Inflammatory macrophage treated with lipopolysaccharide for 4 hours (primary cell): ENCODE measurements around the gene CLDND2.
A peak's percentile ranks its signal among the peaks of the same experiment; 100 is the strongest.
"Not testable (repeated sequence)": the region's sequence is repeated elsewhere in the genome, so short reads cannot be mapped to it uniquely, and the experiment has no call there.

ENCODE experiments used
- DNase-seq: peaks from one replicate; pipeline ENCODE4 v3.0.0-alpha.2; 2020

The CLDND2 gene, protein sequence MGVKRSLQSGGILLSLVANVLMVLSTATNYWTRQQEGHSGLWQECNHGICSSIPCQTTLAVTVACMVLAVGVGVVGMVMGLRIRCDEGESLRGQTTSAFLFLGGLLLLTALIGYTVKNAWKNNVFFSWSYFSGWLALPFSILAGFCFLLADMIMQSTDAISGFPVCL

GRCh38 chr19:51368366-51369282, at the start of gene CLDND2:
TSS of gene CLDND2 (minus strand) at chr19:51369003. CDS start at chr19:51368577, 426 bp downstream.
- DNase-seq = no peak

DNA sequence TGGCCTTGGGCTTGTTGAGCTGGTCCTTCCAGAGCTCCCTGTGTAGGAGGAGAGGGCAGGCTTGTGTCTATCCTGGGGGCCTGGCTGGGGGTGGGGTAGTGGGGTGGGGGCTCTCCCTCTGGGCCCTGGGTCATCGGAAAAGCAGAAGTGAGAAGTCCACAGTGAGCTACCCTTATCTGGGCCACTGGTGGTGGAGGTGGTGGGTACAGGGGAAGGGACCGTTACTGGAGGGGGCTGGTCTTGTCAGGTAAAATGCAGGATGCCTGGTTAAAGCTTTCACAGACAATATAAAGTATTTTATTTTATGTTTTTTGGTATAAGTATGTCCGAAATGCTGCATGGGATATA, 49.0 kb upstream of the CLDND2 start:
- no peak for DNase-seq

GRCh38 chr19:51417107-51417809, 48.5 kb upstream of the CLDND2 start, which contains the start of gene SIGLEC10:
TSS of gene SIGLEC10 (minus strand) at chr19:51417642. CDS start at chr19:51417581, 61 bp downstream.
- DNase-seq = peak; percentile 89

DNA sequence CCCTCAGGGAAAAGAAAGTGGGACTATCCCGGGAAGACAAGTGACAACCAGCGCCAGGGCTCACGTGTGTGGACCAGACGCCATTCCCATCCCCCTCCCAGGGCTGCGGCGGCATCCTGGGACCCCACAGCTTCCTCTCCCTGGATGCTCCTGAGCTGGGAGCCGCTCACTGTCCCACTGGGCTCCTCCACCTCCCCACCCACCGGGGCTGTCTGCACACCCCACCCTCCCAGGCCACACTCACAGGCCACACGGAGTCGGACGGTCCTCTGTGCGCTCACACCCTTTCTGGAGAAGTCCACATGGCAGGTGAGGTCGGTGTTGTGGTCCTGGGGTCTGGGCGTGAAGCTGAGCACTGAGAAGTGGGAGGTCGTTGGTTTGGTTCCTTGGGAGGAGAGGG, 47.6 kb upstream of the CLDND2 start:
- not testable (repeated sequence) for DNase-seq

- DNase-seq = no peak
These were observed 46.4 kb upstream of the CLDND2 start for GRCh38 chr19:51415187-51415586.

GRCh38 chr19:51410950-51411748, 42.3 kb upstream of the CLDND2 start:
- DNase-seq = no peak

GRCh38 chr19:51407511-51408131, 38.8 kb upstream of the CLDND2 start:
- peak; percentile 96 for DNase-seq

GRCh38 chr19:51402117-51402516, 33.3 kb upstream of the CLDND2 start:
- no peak for DNase-seq

GRCh38 chr19:51399936-51400335, 31.1 kb upstream of the CLDND2 start:
- DNase-seq = not testable (repeated sequence)

DNA sequence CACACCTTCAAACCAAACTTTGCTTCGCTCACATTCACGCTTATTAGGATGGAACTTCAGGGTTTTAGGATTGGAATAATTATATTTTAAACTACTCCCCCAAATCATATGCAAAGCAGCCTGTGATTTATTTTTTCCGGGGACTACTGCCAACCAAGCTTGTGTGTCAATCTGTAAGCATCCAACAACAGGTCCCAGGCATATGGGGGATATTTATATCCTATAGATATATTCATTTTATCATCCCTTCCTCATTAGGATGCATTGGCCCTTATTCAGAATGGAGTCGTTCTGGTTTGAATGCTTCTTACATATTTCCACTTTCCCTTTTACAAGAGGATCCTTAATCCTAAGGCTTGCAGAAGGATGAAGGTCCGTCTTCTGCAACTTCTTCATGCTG, 30.4 kb upstream of the CLDND2 start:
- DNase-seq = no peak

DNA sequence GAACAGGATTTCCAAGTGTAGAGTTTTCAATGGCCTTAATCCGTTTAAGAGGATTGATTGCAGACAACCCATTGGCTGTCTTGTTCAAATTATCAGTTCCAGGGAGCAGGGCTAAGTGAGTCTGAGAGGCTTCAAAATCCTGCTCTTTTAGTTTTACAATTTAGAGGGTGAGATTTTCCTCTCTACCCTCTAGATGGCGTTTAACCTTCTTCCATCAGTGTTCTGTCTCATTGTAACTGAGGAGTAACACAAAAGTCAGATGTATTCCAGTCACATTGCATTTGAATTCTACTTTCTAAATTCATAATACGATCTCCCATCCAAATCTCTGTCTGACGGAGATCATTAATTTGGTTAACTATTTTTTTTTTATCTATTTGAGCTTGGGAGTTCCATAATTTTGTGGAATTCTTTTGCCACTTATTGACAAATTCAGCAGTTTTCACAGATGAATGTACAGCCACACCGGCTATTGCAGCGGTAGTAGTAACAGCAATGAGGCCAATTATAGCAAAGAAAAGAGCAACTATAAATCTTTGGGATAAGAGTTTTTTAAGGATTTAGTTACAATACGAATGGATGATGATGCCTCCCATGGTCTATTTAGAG, 29.4 kb upstream of the CLDND2 start:
- DNase-seq = peak; percentile 62

GRCh38 chr19:51397453-51397852, 28.6 kb upstream of the CLDND2 start:
- DNase-seq = not testable (repeated sequence)

- DNase-seq = no peak
These were observed 27.4 kb upstream of the CLDND2 start for GRCh38 chr19:51396175-51396574.

- DNase-seq = peak; percentile 100
These were observed 25.4 kb upstream of the CLDND2 start for GRCh38 chr19:51394050-51394836.

DNA sequence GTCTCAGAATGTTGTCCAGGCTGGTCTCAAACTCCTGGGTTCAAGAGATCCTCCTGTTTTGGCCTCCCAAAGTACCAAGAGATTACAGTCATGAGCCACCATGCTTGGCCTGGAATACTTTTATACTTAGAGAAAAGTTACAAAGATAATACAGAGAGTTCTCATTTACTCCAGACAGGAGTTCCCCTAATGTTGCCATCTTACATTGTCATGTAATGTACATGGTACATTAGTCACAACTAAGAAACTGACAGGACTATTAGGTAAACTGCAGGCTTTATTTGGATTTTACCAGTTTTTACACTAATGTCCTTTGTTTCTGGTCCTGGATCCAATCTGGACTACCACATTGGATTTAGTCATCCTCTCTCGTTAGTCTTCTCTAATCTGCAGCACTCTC, 23.9 kb upstream of the CLDND2 start:
- DNase-seq = peak; percentile 78

DNA sequence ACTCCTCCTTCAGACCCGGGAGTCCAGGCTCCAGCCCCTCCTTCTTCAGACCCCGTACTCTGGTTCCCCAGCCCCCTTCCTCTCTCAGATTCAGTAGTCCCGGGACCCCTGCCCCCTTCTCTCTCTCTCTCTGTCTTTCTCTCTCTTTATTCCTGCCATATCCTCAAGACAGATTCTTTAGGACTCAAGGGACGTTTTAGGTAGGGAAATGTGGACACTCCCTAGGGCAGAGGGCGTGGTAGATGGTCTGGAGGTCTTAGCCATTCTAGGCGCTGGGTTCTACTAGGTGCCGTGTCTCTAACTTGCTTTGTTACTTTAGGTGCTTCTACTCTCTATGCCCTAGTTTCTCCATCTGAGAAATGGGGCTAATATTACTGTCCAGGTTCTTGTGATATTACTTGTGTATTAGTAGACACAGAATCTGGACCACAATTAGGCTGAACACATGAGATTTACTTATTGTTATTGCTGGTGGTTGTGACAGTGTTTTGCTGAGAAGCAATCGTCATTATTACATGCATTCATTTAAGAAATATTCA, 22.3 kb upstream of the CLDND2 start:
- no peak for DNase-seq

DNA sequence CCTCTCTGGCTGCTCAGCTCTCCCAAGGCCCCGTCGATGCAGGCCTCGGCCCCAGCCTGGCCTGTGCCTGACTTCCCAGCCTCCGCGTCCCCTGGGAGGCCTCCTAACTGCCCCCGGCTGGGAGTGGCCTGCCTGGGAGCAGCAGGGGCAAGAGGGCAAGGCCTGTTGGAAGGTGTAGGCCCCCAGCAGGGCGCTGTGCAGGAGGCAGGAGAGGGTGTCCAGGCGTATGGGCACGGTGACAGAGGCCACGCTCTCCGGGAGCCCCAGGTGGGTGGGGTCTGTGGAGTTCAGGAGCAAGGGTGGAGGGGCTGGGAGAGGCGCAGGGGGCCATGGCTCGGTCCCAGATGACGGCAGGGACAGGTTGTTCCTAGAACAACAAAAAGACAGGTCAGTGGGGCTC, 20.3 kb upstream of the CLDND2 start:
- DNase-seq = no peak

DNA sequence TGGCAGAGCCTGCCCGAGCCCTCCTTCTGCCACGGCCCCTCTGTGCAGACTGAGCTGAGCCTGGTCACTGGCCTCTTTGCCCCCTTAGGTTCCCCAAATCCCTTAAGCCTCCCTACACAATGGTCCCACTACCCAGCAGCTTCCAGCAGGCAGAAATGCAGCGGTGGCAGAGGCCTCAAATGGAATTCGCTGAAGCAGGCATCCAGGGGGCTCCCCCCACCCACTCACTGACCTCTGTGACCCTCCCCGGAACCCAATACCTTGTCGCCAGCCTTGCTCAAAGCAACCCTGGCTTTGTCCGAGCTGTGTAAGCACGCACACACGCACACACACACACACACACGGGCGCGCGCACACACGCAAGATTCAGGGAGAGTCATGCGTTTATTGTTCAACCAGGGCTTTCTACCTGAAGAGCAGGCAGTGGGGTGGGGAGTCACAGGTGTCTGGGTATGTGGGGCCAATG, 19.2 kb upstream of the CLDND2 start, which contains the start of gene LIM2:
Gene LIM2, minus strand, starts transcription at position 51 of the 466 bp plus-strand sequence. CDS start 531 bp downstream, outside the sequence.
- DNase-seq = no peak

DNA sequence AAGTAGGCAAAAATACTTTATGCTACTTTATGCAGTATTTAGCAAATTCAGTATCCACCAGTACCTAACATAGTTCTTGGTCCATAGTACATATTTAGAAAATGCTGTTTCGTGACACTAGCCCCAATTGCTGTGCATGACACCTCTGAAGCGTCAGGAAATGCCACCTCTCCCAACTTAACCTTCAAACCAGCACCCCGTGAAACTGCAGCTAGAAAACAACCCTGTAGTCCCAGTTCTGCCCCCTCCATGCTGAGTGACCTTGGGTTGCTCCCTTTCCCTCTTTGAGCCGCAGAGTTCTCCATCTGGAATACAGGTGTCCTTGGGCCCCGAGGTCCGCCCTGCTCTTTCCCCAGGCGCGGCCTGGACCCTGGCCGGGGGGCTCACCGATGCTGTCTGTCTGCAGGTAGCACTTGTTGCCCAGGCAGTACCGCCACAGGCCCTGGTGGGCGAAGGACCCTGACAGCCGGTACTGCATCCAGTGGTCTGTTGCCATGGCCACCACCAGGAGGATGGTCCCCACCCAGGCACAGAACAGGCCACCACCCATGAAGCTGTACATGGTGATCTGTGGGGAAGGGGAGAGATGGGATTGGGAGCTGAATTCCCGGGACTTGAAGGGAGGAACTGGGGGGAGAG, 18.2 kb upstream of the CLDND2 start:
- DNase-seq = no peak

DNA sequence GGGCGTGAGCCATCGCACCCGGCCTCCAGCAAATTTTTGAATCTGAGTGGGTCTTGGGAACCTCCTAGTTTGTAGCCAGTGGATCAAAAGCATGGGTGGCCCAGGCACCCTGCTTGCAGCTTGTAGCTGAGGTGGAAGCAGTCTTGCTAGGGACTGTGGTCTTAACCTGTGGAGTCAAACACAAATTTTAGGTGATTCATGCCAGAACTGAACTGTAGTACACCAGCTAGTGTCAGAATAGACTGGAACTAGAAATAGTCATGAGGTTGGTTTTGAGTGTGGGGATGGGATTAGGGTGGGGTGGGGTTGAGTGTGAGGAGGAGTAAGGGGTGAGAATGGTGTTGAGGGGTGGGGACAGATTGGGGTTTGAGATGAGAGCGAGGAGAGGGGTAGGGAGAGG, 13.2 kb upstream of the CLDND2 start:
- DNase-seq = no peak
